H1 (cell line): ENCODE results near the gene SLC13A3. TPM values are rescaled to one million over a fixed set of nuclear protein-coding genes. Genes with fewer than 3 reads are reported as not detected.

Source experiments
- CEBPB ChIP-seq: IDR thresholded peaks from 2 replicates; pipeline ENCODE4 v1.6.1; 2012; ENCODE audit warnings: low read depth, low read length
- E2F6 ChIP-seq: IDR thresholded peaks from 2 replicates; pipeline ENCODE4 v1.6.1; 2012; ENCODE audit warnings: inconsistent platforms
- EP300 ChIP-seq, 2 experiments: IDR thresholded peaks; 1 replicate in 1 of 2; 2 replicates in 1 of 2; pipeline ENCODE4 v1.6.1; 2011 to 2012; ENCODE audit warnings: low read depth in 2 of 2, low read length in 2 of 2, mild to moderate bottlenecking in 2 of 2, borderline replicate concordance in 1 of 2, inconsistent platforms in 1 of 2, moderate library complexity in 1 of 2
- EZH2 ChIP-seq: fragments of 200-600 bp; sonication (generic); IDR thresholded peaks from 2 replicates; pipeline ENCODE4 v1.7.1; 2012; ENCODE audit warnings: low read depth, mild to moderate bottlenecking, moderate library complexity, low read length, inconsistent platforms; ENCODE audit not compliant: severe bottlenecking
- HDAC6 ChIP-seq: IDR thresholded peaks from one replicate; pipeline ENCODE4 v1.7.1; 2012; ENCODE audit warnings: low read depth, mild to moderate bottlenecking, inconsistent platforms, low read length, moderate library complexity
- MAFK ChIP-seq: IDR thresholded peaks from 2 replicates; pipeline ENCODE4 v1.6.1; 2012; ENCODE audit warnings: low read depth, mild to moderate bottlenecking, improper control_type of control experiment, low read length
- NANOG ChIP-seq: IDR thresholded peaks from 2 replicates; pipeline ENCODE4 v1.6.1; 2011; ENCODE audit warnings: low read length, low read depth, mild to moderate bottlenecking, inconsistent platforms; ENCODE audit not compliant: insufficient read depth, poor library complexity, severe bottlenecking
- POLR2AphosphoS5 ChIP-seq: IDR thresholded peaks from 2 replicates; pipeline ENCODE4 v1.6.1; 2011; ENCODE audit warnings: low read depth, low read length
- RAD21 ChIP-seq, 2 experiments: IDR thresholded peaks in 1 of 2; conservative IDR thresholded peaks in 1 of 2; 2 replicates each; pipeline ENCODE4 v1.6.1; 2011; ENCODE audit warnings: low read depth in 2 of 2, low read length in 2 of 2, improper control_type of control experiment in 1 of 2, inconsistent platforms in 1 of 2, mild to moderate bottlenecking in 1 of 2, moderate library complexity in 1 of 2
- RBBP5 ChIP-seq: IDR thresholded peaks from 2 replicates; pipeline ENCODE4 v1.7.1; 2012; ENCODE audit warnings: low read depth, mild to moderate bottlenecking, inconsistent platforms, low read length, moderate library complexity, borderline replicate concordance
- RFX5 ChIP-seq: IDR thresholded peaks from 2 replicates; pipeline ENCODE4 v1.6.1; 2011; ENCODE audit warnings: low read depth, low read length, improper control_type of control experiment, borderline replicate concordance
- RNF2 ChIP-seq: fragments of 200-900, 300-1000 bp; sonication (generic); IDR thresholded peaks from 2 replicates; pipeline ENCODE4 v1.7.1; 2016; ENCODE audit warnings: borderline replicate concordance, low read depth, mild to moderate bottlenecking, antibody characterized with exemption, low read length; ENCODE audit not compliant: poor library complexity, severe bottlenecking; ENCODE audit errors: missing control alignments
- SIN3A ChIP-seq, 2 experiments: IDR thresholded peaks in 1 of 2; conservative IDR thresholded peaks in 1 of 2; 2 replicates each; pipeline ENCODE4 v1.6.1; 2011 to 2012; ENCODE audit warnings: low read length in 2 of 2, improper control_type of control experiment in 1 of 2, low read depth in 1 of 2, mild to moderate bottlenecking in 1 of 2
- SIX5 ChIP-seq: IDR thresholded peaks from 2 replicates; pipeline ENCODE4 v1.6.1; 2011; ENCODE audit warnings: mild to moderate bottlenecking, low read depth, low read length
- SP1 ChIP-seq: IDR thresholded peaks from 2 replicates; pipeline ENCODE4 v1.6.1; 2011; ENCODE audit warnings: low read depth, low read length
- YY1 ChIP-seq: IDR thresholded peaks from 2 replicates; pipeline ENCODE4 v1.6.1; 2011; ENCODE audit warnings: low read depth, mild to moderate bottlenecking, low read length
- polyA plus RNA-seq, 7 experiments: library from polyadenylated mRNA; depleted of rRNA in 3 of 7; stranded (reverse) in 5 of 7; unstranded in 2 of 7; fragments of >200 nt in 5 of 7; fragments of 200-250 nt in 2 of 7; gene quantifications; 1 replicate in 5 of 7; 2 replicates in 1 of 7; 4 replicates in 1 of 7; pipeline versions ENCODE4 v1.2.1 to v1.2.3, GENCODE V29; 2011 to 2013; ENCODE audit warnings: missing spikeins in 2 of 7, mixed read lengths in 2 of 7
- total RNA-seq: library from RNA; stranded (reverse); fragmentation: NEBNext Ultra II Directional; extraction: Animal tissue kit (Norgen Biotek cat#: 25700); gene quantifications from 2 replicates; pipeline ENCODE4 v1.2.1, GENCODE V29; 2021

The SLC13A3 gene
- total and polyA plus RNA-seq, 2 of the 8 experiments (the other 6 are each of a cell fraction or from before 2014, with no cell fraction given) = 9.4 to 12.6 TPM

- TF ChIP-seq SIN3A (conservative IDR thresholded peaks at IDR 0.05 in 1 of 2, IDR thresholded peaks at IDR 0.05 in 1 of 2; ENCODE audit: low read depth in 1 of 2, low read length in 2 of 2) (peak; percentile 68 to 73; a peak in 2 of 4 replicates), NANOG (no peak), EZH2 (no peak), RFX5 (no peak), RAD21 (IDR thresholded peaks at IDR 0.05 in 1 of 2, conservative IDR thresholded peaks at IDR 0.05 in 1 of 2; ENCODE audit: low read depth in 2 of 2, low read length in 2 of 2) (peak in 1 of 2 experiments; percentile 3; a peak in 1 of 4 replicates), EP300 (IDR thresholded peaks at IDR 0.05; ENCODE audit: borderline replicate concordance in 1 of 2, low read depth in 2 of 2, low read length in 2 of 2) (no peak), RNF2 (no peak), YY1 (peak; percentile 94), E2F6 (no peak), SIX5 (no peak), POLR2AphosphoS5 (peak; percentile 78; the same call in 1 of the 2 replicates), SP1 (no peak), HDAC6 (no peak), RBBP5 (peak; percentile 70), CEBPB (no peak), MAFK (no peak)
Measured at GRCh38 chr20:46689082-46689753, 38.0 kb upstream of the SLC13A3 start, which contains the start of gene TP53RK (continued).
